Measurements from ENCODE around the gene GLDN. TPM values are rescaled to one million over a fixed set of nuclear protein-coding genes. Genes with fewer than 3 reads are reported as not detected.

The GLDN gene
- total RNA-seq, 1 donor from 2014 or later = not detected

- TF ChIP-seq CTCF (IDR thresholded peaks at IDR 0.05) = no peak
- no peak overlapping the region for H3K27ac Mint-ChIP-seq (ENCODE audit: unreplicated experiment)
- no peak for DNase-seq (ENCODE audit: extremely low spot score, unreplicated experiment)
- H3K4me3 Mint-ChIP-seq (ENCODE audit: unreplicated experiment) = no peak overlapping the region
- no peaks in the 10 kb centered on the region for H3K9me3 Mint-ChIP-seq (ENCODE audit: unreplicated experiment)
- H3K27me3 Mint-ChIP-seq (ENCODE audit: unreplicated experiment) = peaks cover 37% of the 10 kb centered on the region
- H3K36me3 Mint-ChIP-seq (ENCODE audit: unreplicated experiment) = no peaks in the 10 kb centered on the region
- H3K4me1 Mint-ChIP-seq (ENCODE audit: unreplicated experiment) = no peaks in the 10 kb centered on the region
These were observed 37.9 kb upstream of the GLDN start for GRCh38 chr15:51303462-51303980.

GRCh38 chr15:51307325-51307724 is 34.1 kb upstream of the GLDN start:
- no peak for DNase-seq (ENCODE audit: extremely low spot score, unreplicated experiment)
- no peak for TF ChIP-seq CTCF (IDR thresholded peaks at IDR 0.05)
- Mint-ChIP-seq H3K4me1 (ENCODE audit: unreplicated experiment) (no peaks in the 10 kb centered on the region), H3K27me3 (ENCODE audit: unreplicated experiment) (peaks cover 53% of the 10 kb centered on the region), H3K27ac (ENCODE audit: unreplicated experiment) (no peak overlapping the region), H3K9me3 (ENCODE audit: unreplicated experiment) (no peaks in the 10 kb centered on the region), H3K36me3 (ENCODE audit: unreplicated experiment) (no peaks in the 10 kb centered on the region), H3K4me3 (ENCODE audit: unreplicated experiment) (no peak overlapping the region)

GRCh38 chr15:51307811-51308210 is 33.6 kb upstream of the GLDN start:
- Mint-ChIP-seq H3K27ac (ENCODE audit: unreplicated experiment) (no peak overlapping the region), H3K9me3 (ENCODE audit: unreplicated experiment) (no peaks in the 10 kb centered on the region), H3K4me3 (ENCODE audit: unreplicated experiment) (no peak overlapping the region), H3K27me3 (ENCODE audit: unreplicated experiment) (peaks cover 58% of the 10 kb centered on the region), H3K4me1 (ENCODE audit: unreplicated experiment) (no peaks in the 10 kb centered on the region), H3K36me3 (ENCODE audit: unreplicated experiment) (no peaks in the 10 kb centered on the region)
- no peak for DNase-seq (ENCODE audit: extremely low spot score, unreplicated experiment)
- TF ChIP-seq CTCF (IDR thresholded peaks at IDR 0.05) = no peak

GRCh38 chr15:51310064-51310463 is 31.4 kb upstream of the GLDN start:
- no peak for TF ChIP-seq CTCF (IDR thresholded peaks at IDR 0.05)
- Mint-ChIP-seq H3K4me3 (ENCODE audit: unreplicated experiment) (no peak overlapping the region), H3K4me1 (ENCODE audit: unreplicated experiment) (no peaks in the 10 kb centered on the region), H3K9me3 (ENCODE audit: unreplicated experiment) (no peaks in the 10 kb centered on the region), H3K36me3 (ENCODE audit: unreplicated experiment) (no peaks in the 10 kb centered on the region), H3K27me3 (ENCODE audit: unreplicated experiment) (peaks cover 49% of the 10 kb centered on the region), H3K27ac (ENCODE audit: unreplicated experiment) (no peak overlapping the region)
- no peak for DNase-seq (ENCODE audit: extremely low spot score, unreplicated experiment)

- no peaks in the 10 kb centered on the region for H3K9me3 Mint-ChIP-seq (ENCODE audit: unreplicated experiment)
- DNase-seq (ENCODE audit: extremely low spot score, unreplicated experiment) = no peak
- no peak for TF ChIP-seq CTCF (IDR thresholded peaks at IDR 0.05)
- no peak overlapping the region for H3K27ac Mint-ChIP-seq (ENCODE audit: unreplicated experiment)
- H3K36me3 Mint-ChIP-seq (ENCODE audit: unreplicated experiment) = no peaks in the 10 kb centered on the region
- peaks cover 45% of the 10 kb centered on the region for H3K27me3 Mint-ChIP-seq (ENCODE audit: unreplicated experiment)
- H3K4me1 Mint-ChIP-seq (ENCODE audit: unreplicated experiment) = no peaks in the 10 kb centered on the region
- no peak overlapping the region for H3K4me3 Mint-ChIP-seq (ENCODE audit: unreplicated experiment)
These were observed 29.9 kb upstream of the GLDN start for GRCh38 chr15:51311510-51311909.

Data from osteocyte (in vitro differentiated cells).